ENCODE measurements around the gene TPI1.

- TF ChIP-seq CTCF (IDR thresholded peaks at IDR 0.05) (no peak), POLR2AphosphoS5 (IDR thresholded peaks at IDR 0.05; ENCODE audit: insufficient read depth in 1 of 2, low read depth in 1 of 2) (no peak), POLR2A (IDR thresholded peaks at IDR 0.05) (no peak)
Observed at GRCh38 chr12:6905414-6906040, 38.2 kb downstream of the TPI1 start.

All from vagina (tissue), 2 donors.